ENCODE results near the gene SLC9C2. TPM values are rescaled to one million over a fixed set of nuclear protein-coding genes. Genes with fewer than 3 reads are reported as not detected.

The SLC9C2 gene
- total RNA-seq, 1 experiment from 2014 or later = not detected

DNA sequence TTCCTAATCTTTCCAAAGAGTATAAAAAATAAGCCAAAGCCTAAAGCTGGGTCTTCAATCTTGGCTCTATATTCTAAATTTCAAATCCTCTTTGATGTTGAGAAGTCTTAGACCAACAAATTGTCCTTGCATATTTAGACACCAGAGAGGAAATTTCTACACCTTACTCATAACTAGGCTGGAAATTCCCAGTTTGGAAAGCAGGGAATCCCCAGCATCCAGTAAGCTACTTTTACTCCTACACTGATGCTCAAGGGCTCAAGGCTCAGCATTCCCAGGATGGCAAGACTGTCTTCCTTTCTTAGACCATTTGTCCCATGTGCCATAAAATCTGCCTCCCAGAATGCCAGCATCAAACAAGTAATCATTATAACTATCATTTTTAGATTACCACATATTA is 97.5 kb downstream of the SLC9C2 start:
- no peak overlapping the region for H3K18ac ChIP-seq (ENCODE audit: insufficient read length, low read depth, low read length)
- H3K27me3 Mint-ChIP-seq (ENCODE audit: low read depth) = no peaks in the 10 kb centered on the region
- H3K23me2 ChIP-seq (ENCODE audit: insufficient read length, low read depth, low read length, poor library complexity, severe bottlenecking) = no peaks in the 10 kb centered on the region
- H2BK120ac ChIP-seq (ENCODE audit: low read depth, low read length, poor library complexity, severe bottlenecking) = no peak overlapping the region
- no peaks in the 10 kb centered on the region for H3K79me2 ChIP-seq (ENCODE audit: insufficient read depth, low read length)
- TF ChIP-seq, protein P1, sequence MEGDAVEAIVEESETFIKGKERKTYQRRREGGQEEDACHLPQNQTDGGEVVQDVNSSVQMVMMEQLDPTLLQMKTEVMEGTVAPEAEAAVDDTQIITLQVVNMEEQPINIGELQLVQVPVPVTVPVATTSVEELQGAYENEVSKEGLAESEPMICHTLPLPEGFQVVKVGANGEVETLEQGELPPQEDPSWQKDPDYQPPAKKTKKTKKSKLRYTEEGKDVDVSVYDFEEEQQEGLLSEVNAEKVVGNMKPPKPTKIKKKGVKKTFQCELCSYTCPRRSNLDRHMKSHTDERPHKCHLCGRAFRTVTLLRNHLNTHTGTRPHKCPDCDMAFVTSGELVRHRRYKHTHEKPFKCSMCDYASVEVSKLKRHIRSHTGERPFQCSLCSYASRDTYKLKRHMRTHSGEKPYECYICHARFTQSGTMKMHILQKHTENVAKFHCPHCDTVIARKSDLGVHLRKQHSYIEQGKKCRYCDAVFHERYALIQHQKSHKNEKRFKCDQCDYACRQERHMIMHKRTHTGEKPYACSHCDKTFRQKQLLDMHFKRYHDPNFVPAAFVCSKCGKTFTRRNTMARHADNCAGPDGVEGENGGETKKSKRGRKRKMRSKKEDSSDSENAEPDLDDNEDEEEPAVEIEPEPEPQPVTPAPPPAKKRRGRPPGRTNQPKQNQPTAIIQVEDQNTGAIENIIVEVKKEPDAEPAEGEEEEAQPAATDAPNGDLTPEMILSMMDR (conservative IDR thresholded peaks at IDR 0.05) = no peak
- H3K4ac ChIP-seq (ENCODE audit: low read depth, low read length) = no peak overlapping the region
- no peak for DNase-seq
- H3K4me1 Mint-ChIP-seq = peaks cover 20 to 21% of the 10 kb centered on the region in 2 experiments
- H3K9me3 Mint-ChIP-seq = no peaks in the 10 kb centered on the region; a peak in 1 of 5 replicates
- H4K20me1 ChIP-seq (ENCODE audit: control insufficient read depth, insufficient read depth, insufficient read length) = no peaks in the 10 kb centered on the region
- H3K27ac Mint-ChIP-seq = no peak overlapping the region
- no peak overlapping the region for H3T11ph ChIP-seq (ENCODE audit: low read length)
- no peaks in the 10 kb centered on the region for H3K79me1 ChIP-seq (ENCODE audit: insufficient read depth, low read depth, low read length, poor library complexity, severe bottlenecking)
- H2AFZ ChIP-seq (ENCODE audit: low read length) = no peak overlapping the region
- H4K91ac ChIP-seq (ENCODE audit: insufficient read length, low read depth, low read length) = no peak overlapping the region
- no peaks in the 10 kb centered on the region for H3K27me3 ChIP-seq (ENCODE audit: insufficient read depth, low read length)
- H2BK12ac ChIP-seq (ENCODE audit: insufficient read length, low read depth, low read length) = no peak overlapping the region
- H4K5ac ChIP-seq (ENCODE audit: insufficient read length, low read depth, low read length) = no peak overlapping the region
- no peak overlapping the region for H3K27ac ChIP-seq (ENCODE audit: insufficient read length, low read depth, low read length)
- H3K4me1 ChIP-seq (ENCODE audit: insufficient read depth, low read length) = peaks cover 4% of the 10 kb centered on the region; the same call in 1 of the 2 replicates
- no peaks in the 10 kb centered on the region; a peak in 1 of 7 replicates for H3K36me3 Mint-ChIP-seq (ENCODE audit: insufficient read depth in 1 of 3, low read depth in 3 of 3)
- no peaks in the 10 kb centered on the region for H3K9me3 ChIP-seq (ENCODE audit: control insufficient read depth, low read depth, low read length)
- H3K4me3 Mint-ChIP-seq = no peak overlapping the region
- H3K23ac ChIP-seq (ENCODE audit: insufficient read length, low read depth, low read length) = no peak overlapping the region
- no peak overlapping the region for H2BK20ac ChIP-seq (ENCODE audit: low read depth, low read length, poor library complexity, severe bottlenecking)
- H4K8ac ChIP-seq (replicated peaks; ENCODE audit: insufficient read length, low read depth, low read length) = no peak overlapping the region
- H3K56ac ChIP-seq (ENCODE audit: insufficient read length, low read depth, low read length) = no peak overlapping the region
- no peak overlapping the region for H2BK5ac ChIP-seq (ENCODE audit: insufficient read length, low read length)
- H2BK15ac ChIP-seq (ENCODE audit: low read depth, low read length) = no peak overlapping the region
- no peak overlapping the region for H3K14ac ChIP-seq (ENCODE audit: insufficient read depth, low read length)
- H3K9ac ChIP-seq (ENCODE audit: extremely low read depth, insufficient read length, low read length) = no peak overlapping the region
- no peak overlapping the region for H2AK5ac ChIP-seq (ENCODE audit: insufficient read length, low read length)
- no peak overlapping the region for H3K4me2 ChIP-seq (ENCODE audit: insufficient read depth, insufficient read length, low read length)
